AG09319 (cell line): Measurements from ENCODE around the gene GRAP2.

ENCODE experiments used
- DNase-seq: peaks from one replicate; pipeline ENCODE4 v3.0.0-alpha.2; 2010; ENCODE audit warnings: low read depth; ENCODE audit errors: extremely low read depth
- CTCF ChIP-seq: IDR thresholded peaks from 2 replicates; pipeline ENCODE4 v1.5.1; 2011; ENCODE audit warnings: low read depth, mild to moderate bottlenecking, inconsistent platforms, low read length, moderate library complexity

The GRAP2 gene

GRCh38 chr22:39904862-39905261 lies 4.0 kb downstream of the GRAP2 start:
- DNase-seq: no peak
- TF ChIP-seq CTCF: no peak

DNA sequence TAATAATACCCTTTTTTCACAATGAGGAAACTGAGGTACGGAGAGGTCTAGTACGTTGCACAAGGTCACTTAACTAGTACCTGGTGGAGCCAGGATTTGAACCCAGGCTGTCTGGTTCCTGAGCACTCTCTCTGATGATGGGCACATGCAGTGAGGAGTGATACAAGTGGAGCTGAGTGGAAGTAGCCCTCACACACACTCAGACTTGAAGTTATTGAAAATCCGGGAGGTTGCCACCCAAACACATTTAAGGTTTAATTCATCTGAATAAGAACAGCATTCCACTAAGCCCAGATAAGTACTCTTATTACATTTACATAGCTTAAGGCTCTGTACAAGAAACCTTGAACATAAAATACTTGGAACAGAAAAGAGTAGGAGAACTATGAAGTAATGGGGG lies 4.8 kb downstream of the GRAP2 start:
- no peak for DNase-seq
- no peak for TF ChIP-seq CTCF

DNA sequence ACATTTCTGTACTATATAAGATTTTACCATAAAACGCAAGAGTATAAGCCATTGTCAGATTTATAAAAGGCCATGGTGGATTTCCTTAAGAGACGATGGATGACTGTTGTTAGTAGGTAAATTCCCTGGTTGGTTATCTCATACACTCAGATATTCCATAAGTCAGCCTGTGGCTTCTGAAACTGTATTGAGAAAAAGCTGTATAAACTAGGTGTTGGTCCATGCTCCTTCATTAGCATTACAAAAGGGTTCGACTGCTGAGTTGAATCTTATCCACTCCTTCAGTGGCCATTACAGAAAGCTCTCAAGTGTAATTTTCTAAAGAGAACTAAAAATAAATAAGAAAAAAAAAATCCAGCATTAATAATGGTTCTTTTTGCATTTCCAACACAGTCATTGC lies 5.3 kb downstream of the GRAP2 start:
- TF ChIP-seq CTCF: no peak
- no peak for DNase-seq

- no peak for TF ChIP-seq CTCF
- DNase-seq: no peak
Observed at GRCh38 chr22:39907047-39907446, 6.2 kb downstream of the GRAP2 start.

GRCh38 chr22:39907605-39908097 lies 6.8 kb downstream of the GRAP2 start:
- TF ChIP-seq CTCF: no peak

DNA sequence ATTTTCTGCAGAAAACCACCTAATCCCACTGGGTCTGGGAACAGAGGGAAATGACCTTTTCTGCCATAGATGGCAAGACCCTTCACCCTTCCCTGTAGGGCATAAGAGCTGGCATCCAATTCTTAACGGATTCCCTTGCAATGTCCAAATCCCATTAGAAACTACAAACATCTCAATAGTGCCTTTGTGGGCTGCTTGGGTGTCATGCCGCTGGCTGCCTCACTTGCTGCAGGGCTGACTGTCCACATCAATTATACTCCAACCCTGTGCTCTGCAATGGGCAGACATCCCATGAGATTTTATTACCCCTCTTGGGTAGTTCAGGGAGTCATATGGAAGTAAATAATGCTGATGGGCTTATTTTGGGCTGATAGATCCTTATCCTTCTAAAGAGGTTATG lies 7.3 kb downstream of the GRAP2 start:
- DNase-seq: no peak
- no peak for TF ChIP-seq CTCF

More at GRCh38 chr22:39907605-39908097, 6.8 kb downstream of the GRAP2 start:
- DNase-seq: no peak

GRCh38 chr22:39908737-39909136 lies 7.9 kb downstream of the GRAP2 start:
- no peak for TF ChIP-seq CTCF
- no peak for DNase-seq
